ENCODE measurements around the gene INO80E.

Gene INO80E

DNA sequence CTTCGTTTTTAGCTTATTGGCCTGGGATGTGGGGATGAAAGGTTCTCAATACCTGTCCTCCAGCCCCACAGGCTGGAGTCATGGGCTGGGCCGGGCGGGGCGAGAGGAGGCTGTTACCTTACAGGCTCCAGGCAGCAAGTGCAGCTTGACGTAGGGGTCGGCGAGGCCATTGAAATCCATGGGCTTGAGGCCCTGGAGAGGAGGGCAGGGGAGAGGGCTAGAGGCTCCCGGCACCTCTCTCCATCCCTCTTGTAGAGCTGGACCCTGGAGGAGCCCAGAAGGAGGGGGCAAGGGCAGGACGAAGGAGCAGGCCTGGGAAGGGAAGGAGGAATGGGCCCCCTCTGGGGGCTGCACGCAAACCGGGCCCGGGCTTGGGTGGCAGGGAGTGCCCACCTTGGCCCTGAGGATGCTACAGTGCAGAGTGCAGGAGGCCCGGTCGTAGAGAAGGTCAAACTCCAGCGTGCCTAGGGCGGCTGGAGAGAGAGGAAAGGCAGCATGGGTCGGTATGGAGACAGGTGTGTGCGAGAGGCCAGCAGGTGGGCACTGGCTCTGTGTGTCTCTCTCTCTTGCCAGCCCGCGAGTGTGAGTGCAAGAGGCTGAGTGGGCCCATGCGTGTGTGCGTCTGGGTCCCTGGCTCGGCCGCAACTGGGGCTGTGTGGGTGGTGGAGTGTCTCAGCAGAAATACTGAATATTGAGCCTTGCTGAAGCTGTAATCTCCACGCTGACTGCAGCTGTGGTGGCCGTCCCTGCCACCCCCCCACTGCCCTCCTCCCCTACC, 13.2 kb downstream of the INO80E start:
- no peak overlapping the region for H3K4ac ChIP-seq (ENCODE audit: low read depth in 1 of 2, low read length in 2 of 2)
- H2BK120ac ChIP-seq (ENCODE audit: low read depth, low read length): no peak overlapping the region
- no peak overlapping the region for H2BK12ac ChIP-seq (ENCODE audit: low read length in 2 of 2)
- no peak overlapping the region for H3K27ac ChIP-seq (ENCODE audit: low read length, poor library complexity, severe bottlenecking)
- H4K91ac ChIP-seq (ENCODE audit: low read length): no peak overlapping the region
- 70% methylated on average over 20 of the region's 26 CpGs for WGBS
- H3K36me3 ChIP-seq (ENCODE audit: control insufficient read depth in 1 of 2, insufficient read depth in 2 of 2, low read depth in 1 of 2, low read length in 2 of 2): peaks cover 0 to 26% of the 10 kb centered on the region in 2 experiments
- peaks cover 33 to 44% of the 10 kb centered on the region in 2 experiments for H3K27me3 ChIP-seq (ENCODE audit: control insufficient read depth in 1 of 2, insufficient read depth in 1 of 2, low read length in 2 of 2)
- no peak overlapping the region for H2BK5ac ChIP-seq (ENCODE audit: low read depth, low read length, poor library complexity, severe bottlenecking)
- H4K8ac ChIP-seq (ENCODE audit: low read length): no peak overlapping the region
- DNase-seq: no peak
- H3K4me1 ChIP-seq (ENCODE audit: control insufficient read depth, insufficient read depth, low read depth, low read length): peaks cover 20% of the 10 kb centered on the region
- H3K4me3 ChIP-seq (ENCODE audit: insufficient read depth in 1 of 2, low read depth in 1 of 2, low read length in 2 of 2): no peak overlapping the region
- no peak overlapping the region for H3K14ac ChIP-seq (ENCODE audit: low read length in 2 of 2)
- no peak overlapping the region for H3K9ac ChIP-seq (ENCODE audit: low read length)
- H2AFZ ChIP-seq (ENCODE audit: low read depth, low read length): no peak overlapping the region
- H2AK5ac ChIP-seq (ENCODE audit: low read length, severe bottlenecking): no peak overlapping the region
- H3K9me3 ChIP-seq (ENCODE audit: control insufficient read depth, low read length): no peaks in the 10 kb centered on the region
- peaks cover 3% of the 10 kb centered on the region for H3K79me1 ChIP-seq (replicated peaks; ENCODE audit: low read length, poor library complexity, severe bottlenecking)
- no peak overlapping the region for H2BK15ac ChIP-seq (ENCODE audit: low read depth, poor library complexity, severe bottlenecking)
- no peak overlapping the region for H3K18ac ChIP-seq (ENCODE audit: low read depth in 1 of 2, low read length in 2 of 2)
- H3K4me2 ChIP-seq (ENCODE audit: low read length, poor library complexity, severe bottlenecking): no peak overlapping the region
- no peak overlapping the region for H3K23ac ChIP-seq (ENCODE audit: low read length in 2 of 2)

DNA sequence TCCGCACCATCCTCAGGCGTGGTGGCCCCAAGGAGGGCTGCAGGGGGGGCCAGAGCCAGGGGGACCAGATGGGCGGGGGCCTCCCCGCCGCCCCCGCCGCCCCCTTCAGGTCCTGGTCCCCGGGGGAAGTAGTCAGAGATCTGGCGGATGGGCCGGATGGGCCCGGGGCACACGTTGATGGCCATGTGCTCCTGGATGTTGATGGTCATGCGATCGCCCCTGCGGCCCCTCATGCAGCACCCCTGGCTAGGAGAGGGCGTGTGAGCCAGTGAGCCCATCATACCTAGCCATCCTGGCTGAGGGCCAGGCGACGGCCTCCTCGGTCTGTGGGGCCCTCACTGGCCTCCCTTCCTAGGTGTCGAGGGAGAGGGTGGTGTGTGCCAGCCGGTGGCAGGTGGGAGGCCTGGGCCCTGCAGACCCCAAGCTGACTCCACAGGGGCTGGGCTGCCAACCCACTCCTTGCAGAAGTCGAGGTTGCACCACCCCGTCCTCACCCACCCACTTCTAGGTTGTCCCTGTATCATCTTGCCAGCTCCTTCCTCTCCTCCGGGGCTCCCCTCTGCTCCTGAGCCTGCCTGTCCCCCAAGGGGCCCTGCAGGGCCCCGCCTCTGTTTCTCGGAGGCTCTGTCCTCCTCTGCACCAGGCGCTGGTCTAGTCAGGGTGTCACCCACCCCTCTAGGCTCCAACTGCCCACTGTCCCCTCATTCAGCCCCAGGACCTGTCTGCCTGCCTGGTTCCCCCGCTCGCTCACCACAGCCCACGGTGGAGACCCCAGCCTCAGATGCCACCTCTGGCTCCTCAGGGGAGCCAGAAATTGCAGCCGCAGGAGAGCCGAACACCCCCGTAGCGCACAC, 14.2 kb downstream of the INO80E start:
- peak overlapping the region; percentile 37 to 55 for H3K4me3 ChIP-seq (ENCODE audit: insufficient read depth in 1 of 2, low read depth in 1 of 2, low read length in 2 of 2)
- peaks cover 33 to 44% of the 10 kb centered on the region in 2 experiments for H3K27me3 ChIP-seq (ENCODE audit: control insufficient read depth in 1 of 2, insufficient read depth in 1 of 2, low read length in 2 of 2)
- no peaks in the 10 kb centered on the region for H3K79me1 ChIP-seq (replicated peaks; ENCODE audit: low read length, poor library complexity, severe bottlenecking)
- no peak overlapping the region for H3K23ac ChIP-seq (ENCODE audit: low read length in 2 of 2)
- H4K91ac ChIP-seq (ENCODE audit: low read length): no peak overlapping the region
- H2BK15ac ChIP-seq (ENCODE audit: low read depth, poor library complexity, severe bottlenecking): no peak overlapping the region
- no peak overlapping the region for H3K27ac ChIP-seq (ENCODE audit: low read length, poor library complexity, severe bottlenecking)
- no peak for DNase-seq
- no peak overlapping the region for H2BK12ac ChIP-seq (ENCODE audit: low read length in 2 of 2)
- peak overlapping the region; percentile 90 for H3K4me2 ChIP-seq (ENCODE audit: low read length, poor library complexity, severe bottlenecking)
- no peak overlapping the region for H3K9ac ChIP-seq (ENCODE audit: low read length)
- H2AFZ ChIP-seq (ENCODE audit: low read depth, low read length): no peak overlapping the region
- no peaks in the 10 kb centered on the region for H3K9me3 ChIP-seq (ENCODE audit: control insufficient read depth, low read length)
- no peak overlapping the region for H2BK5ac ChIP-seq (ENCODE audit: low read depth, low read length, poor library complexity, severe bottlenecking)
- no peak overlapping the region for H3K18ac ChIP-seq (ENCODE audit: low read depth in 1 of 2, low read length in 2 of 2)
- 46% methylated on average over 32 of the region's 34 CpGs for WGBS
- no peak overlapping the region for H4K8ac ChIP-seq (ENCODE audit: low read length)
- H3K4me1 ChIP-seq (ENCODE audit: control insufficient read depth, insufficient read depth, low read depth, low read length): peaks cover 20% of the 10 kb centered on the region
- H3K4ac ChIP-seq (ENCODE audit: low read depth in 1 of 2, low read length in 2 of 2): no peak overlapping the region
- no peak overlapping the region for H3K14ac ChIP-seq (ENCODE audit: low read length in 2 of 2)
- no peak overlapping the region for H2AK5ac ChIP-seq (ENCODE audit: low read length, severe bottlenecking)
- no peak overlapping the region for H2BK120ac ChIP-seq (ENCODE audit: low read depth, low read length)
- peaks cover 0 to 17% of the 10 kb centered on the region in 2 experiments for H3K36me3 ChIP-seq (ENCODE audit: control insufficient read depth in 1 of 2, insufficient read depth in 2 of 2, low read depth in 1 of 2, low read length in 2 of 2)

DNA sequence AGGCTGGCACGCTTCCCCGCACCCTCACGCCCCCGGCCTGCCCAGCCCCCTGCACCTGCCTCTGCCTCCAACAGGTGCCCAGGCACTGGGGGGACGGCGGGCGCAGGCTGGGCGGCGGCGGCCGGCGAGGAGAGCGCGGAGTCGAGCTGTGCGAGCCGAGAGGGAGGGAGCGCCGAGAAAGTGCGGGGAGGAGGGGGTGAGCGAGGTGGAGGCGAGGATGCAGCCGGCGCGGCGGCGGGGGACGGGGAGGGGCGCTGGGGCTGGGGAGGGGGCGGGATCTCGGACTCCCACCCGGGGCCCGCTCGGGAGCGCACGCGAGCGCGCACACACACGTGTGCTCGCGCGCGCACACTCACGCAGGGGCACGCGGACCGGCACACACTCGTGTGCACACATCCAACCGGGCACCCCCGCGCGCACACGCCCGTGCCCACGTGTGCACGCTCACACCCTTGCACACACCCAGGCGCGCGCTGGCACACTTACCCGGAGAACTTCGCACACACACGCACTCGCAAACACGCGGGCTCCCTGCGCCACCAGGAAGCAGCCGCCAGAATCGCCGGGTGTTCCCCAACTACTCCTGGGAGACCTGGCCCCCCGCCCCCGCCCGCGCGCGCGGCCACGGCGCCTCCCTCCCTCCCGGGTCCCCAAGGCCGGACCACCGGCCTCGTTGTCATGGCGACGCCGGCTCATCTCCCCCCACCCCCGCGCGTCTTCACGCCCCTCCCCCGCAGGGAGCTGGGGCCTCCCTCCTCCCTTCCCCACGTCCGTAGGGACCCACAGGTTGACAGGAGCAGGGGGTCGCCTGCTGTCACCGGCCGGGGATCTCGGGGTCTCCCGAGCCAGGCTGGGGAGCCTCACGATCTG, 15.0 kb downstream of the INO80E start, which contains the start of gene DOC2A:
Gene DOC2A (minus strand): TSS at position 184 of the 870 bp plus-strand sequence. CDS start 805 bp downstream, outside the sequence.
- 1% methylated on average over 59 of the region's 99 CpGs for WGBS
- Histone ChIP-seq H2BK120ac (ENCODE audit: low read depth, low read length) (no peak within 1 kb of the TSS), H4K91ac (ENCODE audit: low read length) (no peak within 1 kb of the TSS)

More for the DNA sequence above, 15.0 kb downstream of the INO80E start, which contains the start of gene DOC2A:
- Histone ChIP-seq H3K79me1 (replicated peaks; ENCODE audit: low read length, poor library complexity, severe bottlenecking) (no peaks in the 10 kb centered on the region), H2AFZ (ENCODE audit: low read depth, low read length) (no peak within 1 kb of the TSS), H3K23ac (ENCODE audit: low read length in 2 of 2) (peak within 1 kb of the TSS in 1 of 2 experiments; percentile 94), H3K27ac (ENCODE audit: low read length, poor library complexity, severe bottlenecking) (no peak within 1 kb of the TSS), H3K27me3 (ENCODE audit: control insufficient read depth in 1 of 2, insufficient read depth in 1 of 2, low read length in 2 of 2) (peaks cover 33 to 44% of the 10 kb centered on the region in 2 experiments), H2AK5ac (ENCODE audit: low read length, severe bottlenecking) (no peak within 1 kb of the TSS), H3K4me2 (ENCODE audit: low read length, poor library complexity, severe bottlenecking) (peak within 1 kb of the TSS; percentile 90), H2BK12ac (ENCODE audit: low read length in 2 of 2) (no peak within 1 kb of the TSS), H3K4ac (ENCODE audit: low read depth in 1 of 2, low read length in 2 of 2) (no peak within 1 kb of the TSS), H3K36me3 (ENCODE audit: control insufficient read depth in 1 of 2, insufficient read depth in 2 of 2, low read depth in 1 of 2, low read length in 2 of 2) (peaks cover 0 to 10% of the 10 kb centered on the region in 2 experiments), H2BK15ac (ENCODE audit: low read depth, poor library complexity, severe bottlenecking) (no peak within 1 kb of the TSS), H3K4me1 (ENCODE audit: control insufficient read depth, insufficient read depth, low read depth, low read length) (peaks cover 19% of the 10 kb centered on the region), H4K8ac (ENCODE audit: low read length) (no peak within 1 kb of the TSS), H3K14ac (ENCODE audit: low read length in 2 of 2) (no peak within 1 kb of the TSS), H3K9ac (ENCODE audit: low read length) (no peak within 1 kb of the TSS), H3K18ac (ENCODE audit: low read depth in 1 of 2, low read length in 2 of 2) (peak within 1 kb of the TSS in 1 of 2 experiments; percentile 61), H2BK5ac (ENCODE audit: low read depth, low read length, poor library complexity, severe bottlenecking) (no peak within 1 kb of the TSS), H3K9me3 (ENCODE audit: control insufficient read depth, low read length) (no peaks in the 10 kb centered on the region), H3K4me3 (ENCODE audit: insufficient read depth in 1 of 2, low read depth in 1 of 2, low read length in 2 of 2) (peak within 1 kb of the TSS; percentile 55)
- DNase-seq: peak; percentile 10

Measured in mesenchymal stem cell (in vitro differentiated cells and primary cell).